ENCODE data around the gene DCDC2C. TPM values are rescaled to one million over a fixed set of nuclear protein-coding genes. Genes with fewer than 3 reads are reported as not detected.

The DCDC2C gene
- total RNA-seq, 2 donors from 2014 or later, result not detected

DNA sequence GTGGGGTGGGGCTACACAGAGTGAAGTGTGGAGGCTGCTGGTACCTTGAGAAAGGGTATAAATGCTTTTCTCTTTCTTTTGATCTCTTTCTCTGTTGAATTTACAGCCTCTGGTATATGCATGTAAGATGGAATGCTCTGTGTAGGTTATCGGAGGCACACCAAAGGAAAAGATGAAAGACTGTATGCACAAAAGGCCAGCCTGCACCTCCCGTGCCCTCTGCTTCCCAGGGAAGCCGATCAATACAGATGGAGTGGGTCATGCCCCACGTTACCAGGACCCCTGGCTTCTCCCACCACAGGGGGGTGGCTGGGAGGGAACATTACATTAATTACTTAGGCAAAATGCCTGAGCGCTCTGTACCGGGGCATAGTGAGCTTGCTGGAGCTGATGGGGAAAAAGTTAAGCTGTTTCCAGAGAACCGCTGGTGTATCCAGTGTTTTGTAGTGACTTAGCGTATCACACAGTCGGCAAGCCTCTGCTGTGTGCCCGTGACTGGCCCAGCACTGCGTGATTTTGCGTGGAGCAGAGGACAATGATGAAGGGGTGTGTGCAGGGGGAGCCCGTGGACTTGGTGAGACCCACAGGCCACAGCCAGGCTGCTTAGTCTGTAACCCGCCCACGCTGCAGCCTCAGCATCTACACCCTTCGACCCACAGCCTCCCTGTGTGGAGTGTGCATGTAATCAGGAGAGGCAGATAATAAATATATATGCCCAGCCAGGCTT lies 37.3 kb upstream of the DCDC2C start:
- H3K27me3 Mint-ChIP-seq, result no peaks in the 10 kb centered on the region
- no peak overlapping the region for H3K27ac Mint-ChIP-seq
- no peak for ATAC-seq (replicated peaks)
- no peak overlapping the region for H3K4me3 Mint-ChIP-seq
- H3K4me1 Mint-ChIP-seq, result no peaks in the 10 kb centered on the region
- H3K36me3 Mint-ChIP-seq (ENCODE audit: low read depth), result no peaks in the 10 kb centered on the region
- no peaks in the 10 kb centered on the region for H3K9me3 Mint-ChIP-seq

- ATAC-seq (replicated peaks), result no peak
- H3K27me3 Mint-ChIP-seq, result no peaks in the 10 kb centered on the region
- no peaks in the 10 kb centered on the region for H3K9me3 Mint-ChIP-seq
- no peak overlapping the region for H3K4me3 Mint-ChIP-seq
- H3K27ac Mint-ChIP-seq, result no peak overlapping the region
- H3K36me3 Mint-ChIP-seq (ENCODE audit: low read depth), result no peaks in the 10 kb centered on the region
- H3K4me1 Mint-ChIP-seq, result no peaks in the 10 kb centered on the region
Measured at GRCh38 chr2:3666613-3666975, 36.8 kb upstream of the DCDC2C start.

- no peak for ATAC-seq (replicated peaks)
- Mint-ChIP-seq H3K27me3 (no peaks in the 10 kb centered on the region), H3K4me3 (no peak overlapping the region), H3K4me1 (no peaks in the 10 kb centered on the region), H3K27ac (no peak overlapping the region), H3K9me3 (no peaks in the 10 kb centered on the region), H3K36me3 (ENCODE audit: low read depth) (no peaks in the 10 kb centered on the region)
Measured at GRCh38 chr2:3667151-3667631, 36.2 kb upstream of the DCDC2C start.

GRCh38 chr2:3669656-3670055 lies 33.7 kb upstream of the DCDC2C start:
- no peaks in the 10 kb centered on the region for H3K27me3 Mint-ChIP-seq
- no peak overlapping the region for H3K27ac Mint-ChIP-seq
- no peaks in the 10 kb centered on the region for H3K4me1 Mint-ChIP-seq
- H3K4me3 Mint-ChIP-seq, result no peak overlapping the region
- H3K9me3 Mint-ChIP-seq, result no peaks in the 10 kb centered on the region
- H3K36me3 Mint-ChIP-seq (ENCODE audit: low read depth), result no peaks in the 10 kb centered on the region
- no peak for ATAC-seq (replicated peaks)

DNA sequence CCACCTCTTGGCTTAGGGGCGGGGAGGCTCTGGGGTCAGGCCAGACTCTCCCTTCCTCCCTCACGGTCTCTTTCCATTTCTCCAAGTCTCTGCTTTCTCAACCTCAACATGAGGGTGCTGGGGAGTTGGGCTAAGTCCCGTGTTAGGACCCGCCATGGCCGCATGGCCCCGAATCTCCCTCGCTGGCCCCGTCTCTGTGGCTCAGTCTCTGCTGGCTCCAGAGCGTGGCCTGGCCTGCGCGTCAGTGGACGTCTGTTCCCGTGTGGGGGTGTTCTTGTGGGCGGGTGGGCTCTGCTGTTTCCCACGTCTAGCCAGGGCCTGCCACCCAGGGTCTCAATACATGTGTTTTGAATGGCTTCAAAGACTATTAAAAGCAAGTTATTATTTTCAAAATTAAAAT lies 33.0 kb upstream of the DCDC2C start:
- Mint-ChIP-seq H3K27ac (no peak overlapping the region), H3K9me3 (no peaks in the 10 kb centered on the region), H3K4me3 (no peak overlapping the region), H3K36me3 (ENCODE audit: low read depth) (no peaks in the 10 kb centered on the region), H3K27me3 (no peaks in the 10 kb centered on the region), H3K4me1 (no peaks in the 10 kb centered on the region)
- ATAC-seq (replicated peaks), result no peak

DNA sequence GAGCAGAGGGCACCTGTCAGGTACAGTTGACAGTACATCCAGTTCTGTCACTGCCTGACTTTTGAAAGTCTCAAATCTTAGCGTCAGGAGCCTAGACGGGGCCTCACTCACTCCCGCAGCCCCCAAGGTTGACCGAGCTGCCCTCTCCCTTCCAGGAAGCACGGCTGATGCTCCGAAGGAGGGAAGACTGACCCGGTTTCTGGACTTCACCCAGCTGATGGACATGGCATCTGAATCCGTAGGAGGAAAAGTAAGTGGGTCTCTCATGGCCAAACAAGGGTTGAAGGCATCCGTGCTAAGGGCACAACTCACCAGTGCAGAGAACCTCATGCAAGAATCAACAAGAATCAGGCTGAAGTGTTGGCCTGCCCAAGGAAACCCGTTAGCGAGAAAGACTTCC lies 32.4 kb upstream of the DCDC2C start:
- no peaks in the 10 kb centered on the region for H3K9me3 Mint-ChIP-seq
- H3K4me1 Mint-ChIP-seq, result no peaks in the 10 kb centered on the region
- no peak overlapping the region for H3K4me3 Mint-ChIP-seq
- no peaks in the 10 kb centered on the region for H3K27me3 Mint-ChIP-seq
- H3K36me3 Mint-ChIP-seq (ENCODE audit: low read depth), result no peaks in the 10 kb centered on the region
- ATAC-seq (replicated peaks), result no peak
- no peak overlapping the region for H3K27ac Mint-ChIP-seq

DNA sequence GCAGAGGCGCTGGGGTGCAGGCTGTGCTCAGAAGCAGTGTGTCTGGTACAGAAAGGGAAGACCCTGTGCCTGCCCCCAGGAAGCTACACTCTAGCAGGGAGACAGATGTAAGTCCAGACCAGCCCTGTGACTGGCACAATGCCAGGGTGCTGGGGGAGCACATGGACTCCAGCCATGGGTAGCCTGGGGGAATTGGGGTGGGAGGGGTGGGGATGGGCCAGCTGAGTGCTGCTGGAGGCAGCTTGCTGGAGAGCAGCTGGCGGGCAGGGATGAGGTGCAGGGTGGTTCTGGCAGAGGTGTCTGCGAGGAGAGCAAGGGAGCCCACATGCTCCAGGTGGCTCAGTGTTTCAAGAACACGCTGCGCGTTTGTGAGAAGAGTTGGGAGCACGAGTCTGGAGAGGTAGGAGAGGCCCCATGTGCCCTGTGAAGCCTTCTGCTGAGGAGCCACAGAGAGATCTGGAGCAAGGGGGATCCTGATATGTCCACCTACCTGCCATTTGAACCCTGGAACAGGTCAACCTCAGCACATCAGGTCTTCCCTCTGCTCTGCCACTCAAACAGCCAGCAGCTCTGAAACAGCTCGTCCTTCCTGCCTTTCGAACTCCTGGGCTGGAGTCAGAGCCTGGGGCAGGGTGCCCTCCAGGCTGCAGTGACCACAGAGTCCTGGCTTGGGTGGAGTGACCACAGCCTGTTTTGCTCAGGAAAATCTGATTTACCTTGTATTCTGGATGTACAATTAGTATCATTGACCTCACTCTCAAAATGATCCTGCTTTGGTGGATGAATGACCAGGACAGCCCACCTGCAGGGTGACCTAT lies 30.3 kb upstream of the DCDC2C start:
- H3K27me3 Mint-ChIP-seq, result peaks cover 3% of the 10 kb centered on the region
- no peak overlapping the region for H3K4me3 Mint-ChIP-seq
- no peaks in the 10 kb centered on the region for H3K36me3 Mint-ChIP-seq (ENCODE audit: low read depth)
- ATAC-seq (replicated peaks), result no peak
- no peaks in the 10 kb centered on the region for H3K4me1 Mint-ChIP-seq
- H3K27ac Mint-ChIP-seq, result no peak overlapping the region
- no peaks in the 10 kb centered on the region for H3K9me3 Mint-ChIP-seq

DNA sequence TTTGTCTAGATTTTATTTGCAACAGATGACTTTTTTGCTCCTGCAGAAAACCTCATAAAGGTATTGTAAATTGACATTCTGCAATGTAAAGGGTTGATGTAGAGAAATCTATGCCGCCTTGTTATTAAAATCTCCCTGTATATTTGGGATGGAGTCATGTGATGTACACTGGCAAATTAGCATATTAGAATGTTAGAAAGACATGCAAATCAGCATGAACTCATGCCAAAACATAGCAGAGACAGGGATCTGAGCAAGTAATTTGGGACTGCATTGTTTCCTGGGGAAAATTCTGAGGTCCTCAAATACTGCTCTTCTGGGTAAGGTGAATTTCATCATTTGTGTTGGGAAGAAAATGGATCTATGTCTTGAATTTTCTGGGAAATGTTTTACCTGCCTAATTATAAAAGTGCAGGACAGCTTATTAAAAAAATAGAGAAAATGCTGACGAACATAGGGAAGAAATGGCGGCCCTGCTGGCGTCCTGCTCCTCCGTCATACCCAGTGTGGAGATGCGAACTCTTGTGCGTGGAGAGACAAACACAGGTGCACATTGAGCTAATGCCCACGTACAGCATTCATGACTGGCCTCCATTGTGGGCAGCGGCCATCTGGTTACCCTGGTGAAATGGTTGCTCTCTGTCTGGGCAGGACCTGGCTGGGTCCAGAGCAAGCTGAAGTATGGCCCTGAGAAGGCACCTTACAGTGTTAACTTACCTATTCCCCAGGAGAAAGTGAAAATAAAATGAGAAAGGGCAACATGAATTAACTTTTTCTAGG lies 29.1 kb upstream of the DCDC2C start:
- peaks cover 5% of the 10 kb centered on the region for H3K27me3 Mint-ChIP-seq
- H3K4me3 Mint-ChIP-seq, result no peak overlapping the region
- no peaks in the 10 kb centered on the region for H3K36me3 Mint-ChIP-seq (ENCODE audit: low read depth)
- no peak for ATAC-seq (replicated peaks)
- no peak overlapping the region for H3K27ac Mint-ChIP-seq
- H3K4me1 Mint-ChIP-seq, result no peaks in the 10 kb centered on the region
- no peaks in the 10 kb centered on the region for H3K9me3 Mint-ChIP-seq

DNA sequence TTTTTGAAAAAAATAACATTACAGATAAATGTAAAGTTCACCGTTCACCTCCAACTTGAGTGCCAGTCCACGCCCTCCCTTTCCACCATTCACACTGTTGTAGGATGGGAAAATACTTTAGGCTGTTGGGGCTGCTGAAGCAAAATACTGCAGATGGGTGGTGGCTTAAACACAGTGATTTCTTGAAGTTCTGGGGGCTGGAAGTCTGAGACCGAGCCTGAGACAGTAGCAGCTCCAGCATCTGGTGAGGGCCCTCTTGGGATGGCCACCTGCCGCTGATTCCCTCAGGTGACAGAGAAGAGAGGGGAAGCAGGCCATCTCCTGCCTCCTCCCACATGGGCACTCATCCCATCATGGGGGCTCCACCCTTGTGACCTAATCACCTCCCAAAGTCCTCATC lies 27.7 kb upstream of the DCDC2C start:
- ATAC-seq (replicated peaks), result no peak
- Mint-ChIP-seq H3K4me1 (no peaks in the 10 kb centered on the region), H3K4me3 (no peak overlapping the region), H3K27me3 (peaks cover 5% of the 10 kb centered on the region), H3K36me3 (ENCODE audit: low read depth) (no peaks in the 10 kb centered on the region), H3K27ac (no peak overlapping the region), H3K9me3 (no peaks in the 10 kb centered on the region)

DNA sequence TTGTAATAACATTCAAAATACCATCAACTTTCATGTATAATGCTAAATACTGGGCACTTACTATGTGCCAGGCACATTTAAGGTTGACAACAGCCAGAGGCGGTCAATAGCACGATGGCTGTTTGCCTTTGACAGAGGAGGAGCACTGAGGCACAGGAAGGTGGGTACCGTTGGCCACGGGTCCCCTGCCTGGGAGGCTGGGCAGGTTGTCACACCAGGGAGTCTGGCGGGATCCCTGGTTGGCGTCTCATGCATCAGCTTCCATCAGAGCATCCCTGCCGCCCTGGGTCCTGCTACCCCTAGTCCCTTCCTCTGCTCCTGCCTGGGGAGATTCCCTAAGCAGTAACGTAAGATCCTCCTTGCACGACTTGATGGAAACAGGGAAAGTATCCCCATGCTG lies 25.9 kb upstream of the DCDC2C start:
- H3K4me3 Mint-ChIP-seq, result no peak overlapping the region
- no peak for ATAC-seq (replicated peaks)
- H3K36me3 Mint-ChIP-seq (ENCODE audit: low read depth), result no peaks in the 10 kb centered on the region
- H3K27me3 Mint-ChIP-seq, result peaks cover 5% of the 10 kb centered on the region
- no peaks in the 10 kb centered on the region for H3K9me3 Mint-ChIP-seq
- H3K27ac Mint-ChIP-seq, result no peak overlapping the region
- H3K4me1 Mint-ChIP-seq, result no peaks in the 10 kb centered on the region

GRCh38 chr2:3678212-3678611 lies 25.2 kb upstream of the DCDC2C start:
- Mint-ChIP-seq H3K9me3 (no peaks in the 10 kb centered on the region), H3K36me3 (ENCODE audit: low read depth) (no peaks in the 10 kb centered on the region), H3K27ac (no peak overlapping the region), H3K4me3 (no peak overlapping the region), H3K4me1 (no peaks in the 10 kb centered on the region), H3K27me3 (peaks cover 5% of the 10 kb centered on the region)
- ATAC-seq (replicated peaks), result no peak

- no peak overlapping the region for H3K27ac Mint-ChIP-seq
- peaks cover 5% of the 10 kb centered on the region for H3K27me3 Mint-ChIP-seq
- no peaks in the 10 kb centered on the region for H3K4me1 Mint-ChIP-seq
- H3K9me3 Mint-ChIP-seq, result no peaks in the 10 kb centered on the region
- no peak overlapping the region for H3K4me3 Mint-ChIP-seq
- H3K36me3 Mint-ChIP-seq (ENCODE audit: low read depth), result no peaks in the 10 kb centered on the region
- no peak for ATAC-seq (replicated peaks)
Measured at GRCh38 chr2:3679180-3679579, 24.2 kb upstream of the DCDC2C start.

- Mint-ChIP-seq H3K27me3 (peaks cover 5% of the 10 kb centered on the region), H3K4me3 (no peak overlapping the region), H3K9me3 (no peaks in the 10 kb centered on the region), H3K36me3 (ENCODE audit: low read depth) (no peaks in the 10 kb centered on the region), H3K4me1 (no peaks in the 10 kb centered on the region), H3K27ac (no peak overlapping the region)
- ATAC-seq (replicated peaks), result no peak
Measured at GRCh38 chr2:3679616-3680393, 23.6 kb upstream of the DCDC2C start.

All from activated T-helper 17 cell treated with anti-CD3 and anti-CD28 coated beads, Interleukin-2, amount 50 U/mL, for 72 hours (primary cell).